Spleen (tissue), 11 donors: ENCODE results near the gene NISCH. TPM values are rescaled to one million over a fixed set of nuclear protein-coding genes. Genes with fewer than 3 reads are reported as not detected.

Source experiments
- DNase-seq: peaks from one replicate; pipeline ENCODE4 v3.0.0-alpha.2; 2020
- H3K27ac ChIP-seq, 8 donors: fragments of 200-600 bp; sonication (generic) in 7 of 8; 1 replicate in 4 of 8; 2 replicates in 4 of 8; pipeline versions ENCODE4 v1.5.0 to v1.8.0; 2016 to 2021; ENCODE audit warnings: inconsistent platforms in 4 of 8, mild to moderate bottlenecking in 4 of 8, moderate library complexity in 1 of 8
- H3K27me3 ChIP-seq, 7 donors: fragments of 200-600 bp; sonication (generic) in 6 of 7; replicated peaks in 1 of 7; 1 replicate in 4 of 7; 2 replicates in 3 of 7; pipeline versions ENCODE4 v1.5.0 to v1.8.0; 2016 to 2021; ENCODE audit warnings: inconsistent platforms in 3 of 7, mild to moderate bottlenecking in 1 of 7
- H3K36me3 ChIP-seq, 6 donors: fragments of 200-600 bp; sonication (generic) in 5 of 6; 1 replicate in 4 of 6; 2 replicates in 2 of 6; pipeline versions ENCODE4 v1.5.0 to v1.8.0; 2016 to 2021; ENCODE audit warnings: inconsistent platforms in 2 of 6
- H3K4me1 ChIP-seq, 6 donors: fragments of 200-600 bp; sonication (generic) in 5 of 6; 1 replicate in 3 of 6; 2 replicates in 3 of 6; pipeline versions ENCODE4 v1.5.0 to v1.8.0; 2016 to 2021; ENCODE audit warnings: inconsistent platforms in 3 of 6
- H3K4me3 ChIP-seq, 8 donors: fragments of 200-600 bp; sonication (generic) in 7 of 8; 1 replicate in 4 of 8; 2 replicates in 4 of 8; pipeline versions ENCODE4 v1.5.0 to v1.8.0; 2016 to 2021; ENCODE audit warnings: inconsistent platforms in 4 of 8, mild to moderate bottlenecking in 4 of 8, moderate library complexity in 2 of 8
- H3K9me3 ChIP-seq, 8 donors: fragments of 200-600 bp; sonication (generic) in 7 of 8; 1 replicate in 4 of 8; 2 replicates in 4 of 8; pipeline versions ENCODE4 v1.5.0 to v1.8.0; 2016 to 2021; ENCODE audit warnings: inconsistent platforms in 4 of 8
- POLR2A ChIP-seq, 3 donors: fragments of 450-650 bp; IDR thresholded peaks; one replicate each; pipeline ENCODE4 v1.5.1; 2017; ENCODE audit warnings: antibody characterized with exemption in 3 of 3, mild to moderate bottlenecking in 1 of 3
- POLR2AphosphoS5 ChIP-seq, 3 donors: sonication (generic); formaldehyde crosslinking; IDR thresholded peaks; one replicate each; pipeline ENCODE4 v1.5.1; 2017; ENCODE audit warnings: antibody characterized with exemption in 3 of 3
- WGBS, 5 donors: extraction: QIAGEN DNeasy Blood & Tissue Kit in 3 of 5; methylation state at CpG; one replicate each; pipeline versions ENCODE4 v1.1.5 to v1.1.7; 2013 to 2018; 5-methylcytosine and 5-hydroxymethylcytosine counted together
- intact Hi-C: fragments of 100-400 bp; cut with DNase I; formaldehyde crosslinking; loops from one replicate; pipeline ENCODE4 v1.15.0; 2023; ENCODE audit warnings: low total_unique reads
- polyA plus RNA-seq, 3 donors: library from polyadenylated mRNA; stranded (reverse); fragments of 200-250 nt; gene quantifications; one replicate each; pipeline ENCODE4 v1.2.1, GENCODE V29; 2013
- total RNA-seq, 7 donors: library from RNA; depleted of rRNA in 3 of 7; stranded (reverse); fragments of >200 nt in 3 of 7; fragmentation: NEBNext Ultra II Directional in 4 of 7; extraction: Animal tissue kit (Norgen Biotek cat#: 25700) in 4 of 7; gene quantifications; one replicate each; pipeline versions ENCODE4 v1.1.0 to v1.2.1, GENCODE V29; 2016 to 2021
- TF ChIP-seq, protein P1 (sequence below), 11 experiments: fragments of 200-600 bp in 7 of 11; fragments of 450-650 bp in 4 of 11; sonication (generic) in 4 of 11; IDR thresholded peaks in 8 of 11; conservative IDR thresholded peaks in 3 of 11; 1 replicate in 7 of 11; 2 replicates in 4 of 11; pipeline versions ENCODE4 v1.4.0 to v1.8.0; 2016 to 2021; ENCODE audit warnings: antibody characterized with exemption in 11 of 11, inconsistent platforms in 4 of 11, mild to moderate bottlenecking in 1 of 11
- donor health status: healthy with polysubstance abuse.
- donor health status: DM: no; HTN: no; CAD: no; lungs with moderate emphysema.
- donor health status: DM: no; HTN: no; CAD: no.
- donor health status: Bipolar disorder and iron deficiency.
- donor health status: healthy.
- donor health status: DM: no; HTN: no; CAD: no.
- donor health status: DM: yes; HTN: yes; CAD: no.

NISCH gene
- total and polyA plus RNA-seq, 10 donors = 18.9 to 92.7 (median 78.8) TPM

DNA sequence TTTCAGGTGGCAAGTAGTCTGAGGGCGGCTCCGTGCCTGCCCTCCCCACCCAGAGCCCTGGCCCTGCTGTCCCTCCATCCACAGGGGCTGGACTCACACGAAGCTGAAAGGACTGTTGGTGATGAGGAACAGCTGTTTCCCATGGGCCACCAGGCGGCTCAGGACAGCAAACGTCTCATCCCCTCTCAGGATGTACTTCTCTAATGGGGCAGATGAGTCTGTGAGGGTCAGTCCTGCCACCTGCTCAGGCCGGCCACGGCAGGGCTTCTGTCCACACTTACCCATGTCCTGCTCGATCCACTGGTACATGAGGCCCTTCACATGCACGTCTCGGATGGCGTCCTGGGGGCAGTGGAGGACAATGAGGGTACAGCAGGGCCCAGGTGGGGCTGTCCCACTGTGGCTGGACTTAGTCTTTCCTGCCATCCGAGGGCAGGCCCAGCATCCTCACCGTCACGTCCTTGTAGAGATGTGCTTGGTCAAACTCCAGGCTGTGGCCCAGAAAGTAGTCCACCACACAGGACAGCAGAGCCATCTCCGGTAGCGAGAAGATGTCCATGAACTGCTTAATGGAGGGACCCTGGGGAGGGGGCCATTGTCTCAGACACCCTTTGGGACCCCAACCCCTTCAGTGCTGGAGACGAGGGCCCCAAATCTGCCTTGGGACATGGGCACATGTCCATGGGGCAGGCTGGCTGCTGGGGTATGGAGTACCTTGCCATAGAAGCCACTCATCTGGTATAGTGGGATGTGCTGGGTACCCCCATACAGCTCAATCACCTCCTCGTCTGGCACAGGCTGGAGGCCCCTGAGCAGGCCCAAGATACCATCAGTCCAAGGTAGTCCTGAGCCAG, 72.6 kb downstream of the NISCH start:
- no peaks in the 10 kb centered on the region for H3K9me3 ChIP-seq
- H3K27ac ChIP-seq = peak overlapping the region in 1 of 8 donors; percentile 10
- intact Hi-C loops = no loop called here
- WGBS, 5 donors = 81 to 89% (median 85%) methylated on average over 13 to 18 of the region's 18 CpGs
- TF ChIP-seq, protein P1, sequence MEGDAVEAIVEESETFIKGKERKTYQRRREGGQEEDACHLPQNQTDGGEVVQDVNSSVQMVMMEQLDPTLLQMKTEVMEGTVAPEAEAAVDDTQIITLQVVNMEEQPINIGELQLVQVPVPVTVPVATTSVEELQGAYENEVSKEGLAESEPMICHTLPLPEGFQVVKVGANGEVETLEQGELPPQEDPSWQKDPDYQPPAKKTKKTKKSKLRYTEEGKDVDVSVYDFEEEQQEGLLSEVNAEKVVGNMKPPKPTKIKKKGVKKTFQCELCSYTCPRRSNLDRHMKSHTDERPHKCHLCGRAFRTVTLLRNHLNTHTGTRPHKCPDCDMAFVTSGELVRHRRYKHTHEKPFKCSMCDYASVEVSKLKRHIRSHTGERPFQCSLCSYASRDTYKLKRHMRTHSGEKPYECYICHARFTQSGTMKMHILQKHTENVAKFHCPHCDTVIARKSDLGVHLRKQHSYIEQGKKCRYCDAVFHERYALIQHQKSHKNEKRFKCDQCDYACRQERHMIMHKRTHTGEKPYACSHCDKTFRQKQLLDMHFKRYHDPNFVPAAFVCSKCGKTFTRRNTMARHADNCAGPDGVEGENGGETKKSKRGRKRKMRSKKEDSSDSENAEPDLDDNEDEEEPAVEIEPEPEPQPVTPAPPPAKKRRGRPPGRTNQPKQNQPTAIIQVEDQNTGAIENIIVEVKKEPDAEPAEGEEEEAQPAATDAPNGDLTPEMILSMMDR (IDR thresholded peaks at IDR 0.05 in 8 of 11, conservative IDR thresholded peaks at IDR 0.05 in 3 of 11) = no peak
- peak; percentile 32 to 52 (median 40) for TF ChIP-seq POLR2AphosphoS5 (IDR thresholded peaks at IDR 0.05)
- H3K4me3 ChIP-seq = no peak overlapping the region
- peak; percentile 69 for DNase-seq
- H3K4me1 ChIP-seq = peaks cover 17 to 83% (median 44%) of the 10 kb centered on the region in 6 donors
- peaks cover 0 to 52% (median 7%) of the 10 kb centered on the region in 6 donors for H3K36me3 ChIP-seq
- H3K27me3 ChIP-seq = peaks cover 0 to 12% (median 2%) of the 10 kb centered on the region in 7 donors

- intact Hi-C loops = no loop called here
- no peaks in the 10 kb centered on the region for H3K9me3 ChIP-seq
- no peak overlapping the region for H3K4me3 ChIP-seq
- H3K27ac ChIP-seq = peak overlapping the region in 1 of 8 donors; percentile 10
- peak; percentile 67 for DNase-seq
- WGBS, 5 donors = 86 to 93% (median 89%) methylated on average over 22 to 25 of the region's 25 CpGs
- H3K4me1 ChIP-seq = peaks cover 18 to 80% (median 43%) of the 10 kb centered on the region in 6 donors
- peaks cover 0 to 44% (median 3%) of the 10 kb centered on the region in 6 donors for H3K36me3 ChIP-seq
- TF ChIP-seq POLR2AphosphoS5 (IDR thresholded peaks at IDR 0.05) (peak in 2 of 3 donors; percentile 27 to 72), POLR2A (IDR thresholded peaks at IDR 0.05) (no peak)
- peaks cover 0 to 17% (median 5%) of the 10 kb centered on the region in 7 donors for H3K27me3 ChIP-seq
These were observed 73.4 kb downstream of the NISCH start for GRCh38 chr3:52528586-52529375.

DNA sequence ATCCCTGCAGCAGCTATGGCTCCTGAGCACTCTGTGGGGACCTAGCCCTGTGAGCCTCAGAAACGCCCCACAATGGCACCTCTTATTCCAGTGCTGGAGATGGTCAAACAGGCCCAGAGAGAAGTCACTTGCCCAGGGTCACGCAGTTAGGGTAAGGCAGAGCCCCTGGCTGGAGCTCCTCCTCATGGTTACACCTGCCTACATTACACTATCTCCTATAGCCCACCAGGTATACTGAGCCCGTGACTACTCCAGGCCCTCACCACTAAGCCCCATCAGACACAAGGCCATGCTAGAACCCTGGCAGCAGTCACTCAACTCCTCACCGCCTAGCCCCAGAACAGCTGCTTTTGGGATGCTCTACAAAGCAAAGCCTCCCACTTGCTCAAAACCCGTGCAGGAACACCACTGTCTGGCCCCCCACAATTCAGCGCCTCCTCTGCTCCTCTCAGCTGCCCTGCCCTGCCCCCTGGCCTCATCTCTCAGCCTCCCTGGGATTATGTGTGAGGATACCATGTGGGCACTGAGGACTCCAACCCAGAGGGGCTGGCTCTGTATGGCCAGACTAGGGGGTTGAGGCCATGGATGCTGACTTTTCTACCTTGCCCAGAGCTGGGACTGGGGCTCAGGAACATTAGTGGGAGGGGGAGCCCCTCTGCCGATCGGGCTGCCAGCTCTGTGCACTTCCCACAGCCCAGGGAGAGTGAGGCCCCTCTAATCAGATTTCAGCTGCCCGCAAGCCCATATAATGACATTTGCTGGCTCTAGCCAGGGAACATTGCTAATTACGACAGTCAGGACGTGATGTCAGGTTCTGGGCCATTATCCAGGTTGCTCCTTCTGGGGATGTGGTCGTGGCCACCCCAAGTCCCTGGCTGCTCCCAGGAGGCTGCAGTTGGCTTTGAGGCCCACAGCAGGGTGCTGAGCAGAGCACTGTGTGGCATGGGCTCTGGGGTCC, 74.3 kb downstream of the NISCH start:
- Histone ChIP-seq H3K4me1 (peaks cover 18 to 80% (median 45%) of the 10 kb centered on the region in 6 donors), H3K27ac (peak overlapping the region in 2 of 8 donors; percentile 13 to 37), H3K9me3 (no peaks in the 10 kb centered on the region), H3K27me3 (peaks cover 0 to 26% (median 5%) of the 10 kb centered on the region in 7 donors), H3K36me3 (peaks cover 0 to 35% (median 0%) of the 10 kb centered on the region in 6 donors), H3K4me3 (no peak overlapping the region)
- WGBS, 5 donors = 66 to 91% (median 80%) methylated on average over 7 to 12 of the region's 12 CpGs
- no peak for DNase-seq
- intact Hi-C loops = no loop called here
- no peak for TF ChIP-seq POLR2A (IDR thresholded peaks at IDR 0.05)
- peak in 1 of 3 donors; percentile 48 for TF ChIP-seq POLR2AphosphoS5 (IDR thresholded peaks at IDR 0.05)

- Histone ChIP-seq H3K9me3 (no peaks in the 10 kb centered on the region), H3K27me3 (peaks cover 0 to 27% (median 5%) of the 10 kb centered on the region in 7 donors), H3K4me1 (peaks cover 17 to 80% (median 41%) of the 10 kb centered on the region in 6 donors), H3K4me3 (no peak overlapping the region), H3K27ac (peak overlapping the region in 1 of 8 donors; percentile 8), H3K36me3 (peaks cover 0 to 21% (median 0%) of the 10 kb centered on the region in 6 donors)
- DNase-seq = peak; percentile 67
- intact Hi-C loops = no loop called here
- TF ChIP-seq POLR2AphosphoS5 (IDR thresholded peaks at IDR 0.05) = peak in 1 of 3 donors; percentile 41
- TF ChIP-seq, protein P1 (IDR thresholded peaks at IDR 0.05 in 8 of 11, conservative IDR thresholded peaks at IDR 0.05 in 3 of 11) = no peak
- WGBS, 5 donors = 83 to 93% (median 87%) methylated on average over 9 to 10 of the region's 10 CpGs
These were observed 75.8 kb downstream of the NISCH start for GRCh38 chr3:52530918-52531826.
